Mononuclear cell (primary cell): Measurements from ENCODE around the gene SACM1L. TPM values are rescaled to one million over a fixed set of nuclear protein-coding genes. Genes with fewer than 3 reads are reported as not detected.

Experiments
- H3K27me3 ChIP-seq: 2 replicates; pipeline ENCODE4 v1.6.0; 2011; ENCODE audit warnings: low read length, control low read depth; ENCODE audit not compliant: insufficient read depth
- H3K4me1 ChIP-seq: 2 replicates; pipeline ENCODE4 v1.5.1; 2011; ENCODE audit warnings: mild to moderate bottlenecking, low read length, control low read depth; ENCODE audit not compliant: insufficient read depth
- H3K4me3 ChIP-seq: 2 replicates; pipeline ENCODE4 v1.5.1; 2011; ENCODE audit warnings: mild to moderate bottlenecking, low read length, moderate library complexity
- H3K9me3 ChIP-seq: 2 replicates; pipeline ENCODE4 v1.5.1; 2011; ENCODE audit warnings: low read depth, mild to moderate bottlenecking, control low read depth, low read length
- total RNA-seq: library from RNA; depleted of rRNA; stranded (reverse); fragments of >200 nt; gene quantifications from one replicate; pipeline ENCODE4 v1.2.3, GENCODE V29; 2012

Gene SACM1L
- total RNA-seq, 1 donor = 42.7 TPM

- H3K27me3 ChIP-seq = no peaks in the 10 kb centered on the region
Measured at GRCh38 chr3:45700570-45701073, 11.4 kb downstream of the SACM1L start.

GRCh38 chr3:45701172-45701867, 12.1 kb downstream of the SACM1L start:
- no peak overlapping the region for H3K4me3 ChIP-seq
- H3K27me3 ChIP-seq = no peaks in the 10 kb centered on the region
- H3K4me1 ChIP-seq = peaks cover 10% of the 10 kb centered on the region
- H3K9me3 ChIP-seq = no peaks in the 10 kb centered on the region

More at GRCh38 chr3:45700570-45701073, 11.4 kb downstream of the SACM1L start:
- Histone ChIP-seq H3K4me3 (no peak overlapping the region), H3K9me3 (no peaks in the 10 kb centered on the region), H3K4me1 (peaks cover 15% of the 10 kb centered on the region)

DNA sequence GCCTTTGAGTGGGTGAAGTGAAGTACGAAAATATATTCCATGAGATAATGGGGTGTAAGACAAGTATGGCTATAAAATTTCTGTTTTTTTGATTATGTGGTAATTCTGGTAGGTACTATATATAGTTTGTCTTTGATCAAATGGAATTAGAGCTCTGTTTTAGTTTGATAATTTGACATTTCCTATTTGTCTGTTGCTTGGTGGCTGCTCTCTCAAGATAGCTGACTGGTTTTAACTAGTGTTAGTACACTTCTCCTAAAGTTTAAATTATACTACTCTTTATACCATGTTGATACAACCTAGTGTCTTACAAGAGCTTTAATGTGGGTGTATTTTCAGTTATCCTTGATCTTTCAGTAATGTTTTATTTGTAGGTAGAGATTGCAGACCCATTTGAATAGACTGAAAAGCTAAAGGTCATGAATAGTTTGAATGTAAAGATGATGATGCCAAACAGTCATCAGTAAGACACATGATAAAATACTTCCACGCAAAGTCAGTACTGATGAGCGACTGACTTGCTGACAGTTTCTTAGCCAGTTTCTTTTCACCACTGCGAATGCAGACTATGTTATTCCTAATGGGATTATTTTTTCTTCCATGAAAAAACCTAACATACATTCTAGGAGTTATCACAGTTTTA, 15.2 kb downstream of the SACM1L start:
- no peaks in the 10 kb centered on the region for H3K27me3 ChIP-seq
- H3K4me3 ChIP-seq = no peak overlapping the region
- peaks cover 8% of the 10 kb centered on the region for H3K4me1 ChIP-seq
- no peaks in the 10 kb centered on the region for H3K9me3 ChIP-seq

DNA sequence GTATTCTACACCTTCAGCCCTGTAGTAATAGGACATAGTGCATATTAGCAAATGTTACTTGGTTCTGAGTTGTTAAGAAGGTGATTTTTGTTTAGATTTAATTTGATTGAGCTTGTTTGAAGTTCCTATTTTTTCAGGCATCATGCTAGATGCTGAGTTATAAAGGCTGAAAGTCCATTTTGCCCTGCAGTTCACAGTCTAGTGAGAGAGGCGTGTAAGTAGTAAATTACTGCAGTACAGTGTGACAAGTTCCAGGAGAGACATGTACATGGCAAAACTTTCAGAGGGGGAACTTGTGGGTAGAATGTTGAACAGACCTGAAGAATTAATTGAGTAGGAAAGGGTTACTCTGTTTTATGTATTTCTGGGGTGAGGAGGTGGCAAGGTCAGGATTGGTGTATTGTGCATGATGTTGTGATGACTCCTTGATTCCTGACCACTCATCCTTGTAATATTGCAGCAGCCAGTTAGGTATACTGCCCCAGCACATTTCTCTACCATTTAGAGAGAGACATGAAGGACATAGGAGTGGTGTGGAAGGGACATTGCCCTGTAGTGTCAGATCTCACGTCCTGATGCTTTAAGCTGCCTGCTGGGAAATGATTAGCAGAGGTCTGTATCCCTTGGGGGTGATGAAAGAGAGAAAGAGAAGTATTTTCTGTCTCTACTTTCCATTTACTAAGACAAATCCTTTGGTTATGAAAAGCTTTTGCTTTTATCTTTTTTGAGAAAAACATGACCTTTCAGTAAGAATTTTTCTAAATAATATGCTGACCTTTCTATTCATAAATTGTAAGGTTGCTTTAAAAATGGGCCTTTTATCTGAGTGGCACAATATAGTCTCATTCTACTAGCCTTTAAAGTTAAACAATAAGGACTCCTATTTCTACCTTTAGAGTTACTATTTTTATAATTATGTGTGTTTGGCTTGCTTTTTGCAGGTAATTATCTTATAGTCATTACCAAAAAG, 16.9 kb downstream of the SACM1L start:
- Histone ChIP-seq H3K4me1 (no peaks in the 10 kb centered on the region), H3K9me3 (no peaks in the 10 kb centered on the region), H3K27me3 (no peaks in the 10 kb centered on the region), H3K4me3 (no peak overlapping the region)

DNA sequence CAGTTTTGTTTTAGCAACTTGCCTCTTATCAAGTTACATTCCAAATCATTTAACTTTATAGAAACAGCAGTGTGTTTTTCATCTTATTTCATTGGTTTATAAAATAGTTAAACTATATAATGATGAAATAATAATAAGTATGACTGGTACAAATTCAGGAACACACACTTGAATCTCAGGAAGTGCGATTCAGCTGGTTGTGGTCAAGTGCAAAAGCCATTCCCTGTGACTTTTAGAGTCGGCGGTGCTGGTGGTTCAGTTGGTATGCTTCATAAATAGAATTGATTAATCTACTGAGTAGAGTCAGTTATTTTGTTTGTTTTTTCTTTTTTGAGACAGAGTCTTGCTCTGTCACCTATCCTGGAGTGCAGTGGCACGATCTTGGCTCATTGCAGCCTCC, 22.7 kb downstream of the SACM1L start:
- H3K4me1 ChIP-seq = no peaks in the 10 kb centered on the region
- H3K27me3 ChIP-seq = no peaks in the 10 kb centered on the region
- no peak overlapping the region for H3K4me3 ChIP-seq
- no peaks in the 10 kb centered on the region for H3K9me3 ChIP-seq

DNA sequence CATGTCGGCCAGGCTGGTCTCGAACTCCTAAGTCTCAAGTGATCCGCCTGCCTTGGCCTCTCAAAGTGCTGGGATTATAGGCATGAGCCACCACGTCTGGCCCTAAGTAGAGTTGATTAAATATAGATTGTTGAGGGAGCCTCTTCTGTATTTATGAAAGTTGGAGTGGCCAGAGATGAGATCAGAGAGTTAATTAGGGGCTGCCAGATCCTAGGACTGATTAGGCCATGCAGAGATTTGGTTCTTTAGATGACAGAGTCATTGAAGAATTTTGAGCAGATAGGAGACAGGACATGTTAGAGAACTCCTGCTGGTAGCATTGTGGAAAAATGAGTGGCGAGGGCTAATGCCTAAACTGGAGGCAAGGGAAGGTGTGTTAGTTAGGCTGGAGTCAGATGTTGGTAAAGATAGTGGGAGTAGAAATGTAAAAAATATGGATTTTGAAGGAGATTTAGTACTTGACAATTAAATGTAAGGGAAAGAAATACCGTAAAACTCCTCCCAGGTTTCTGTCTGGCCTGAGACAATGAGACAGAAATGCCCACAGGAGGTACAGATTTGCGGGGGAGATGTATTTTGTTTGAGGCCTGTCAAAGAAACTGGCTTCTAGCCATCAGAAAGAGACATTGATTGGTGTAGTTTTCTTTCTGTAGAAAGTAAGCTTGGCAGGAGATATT, 23.4 kb downstream of the SACM1L start:
- H3K9me3 ChIP-seq = no peaks in the 10 kb centered on the region
- H3K4me3 ChIP-seq = no peak overlapping the region
- no peaks in the 10 kb centered on the region for H3K4me1 ChIP-seq
- H3K27me3 ChIP-seq = no peaks in the 10 kb centered on the region

GRCh38 chr3:45715945-45716344, 26.7 kb downstream of the SACM1L start:
- no peaks in the 10 kb centered on the region for H3K27me3 ChIP-seq
- H3K9me3 ChIP-seq = no peaks in the 10 kb centered on the region
- no peak overlapping the region for H3K4me3 ChIP-seq
- H3K4me1 ChIP-seq = no peaks in the 10 kb centered on the region

- Histone ChIP-seq H3K9me3 (no peaks in the 10 kb centered on the region), H3K4me3 (no peak overlapping the region), H3K27me3 (no peaks in the 10 kb centered on the region), H3K4me1 (no peaks in the 10 kb centered on the region)
Measured at GRCh38 chr3:45716790-45717336, 27.7 kb downstream of the SACM1L start.

DNA sequence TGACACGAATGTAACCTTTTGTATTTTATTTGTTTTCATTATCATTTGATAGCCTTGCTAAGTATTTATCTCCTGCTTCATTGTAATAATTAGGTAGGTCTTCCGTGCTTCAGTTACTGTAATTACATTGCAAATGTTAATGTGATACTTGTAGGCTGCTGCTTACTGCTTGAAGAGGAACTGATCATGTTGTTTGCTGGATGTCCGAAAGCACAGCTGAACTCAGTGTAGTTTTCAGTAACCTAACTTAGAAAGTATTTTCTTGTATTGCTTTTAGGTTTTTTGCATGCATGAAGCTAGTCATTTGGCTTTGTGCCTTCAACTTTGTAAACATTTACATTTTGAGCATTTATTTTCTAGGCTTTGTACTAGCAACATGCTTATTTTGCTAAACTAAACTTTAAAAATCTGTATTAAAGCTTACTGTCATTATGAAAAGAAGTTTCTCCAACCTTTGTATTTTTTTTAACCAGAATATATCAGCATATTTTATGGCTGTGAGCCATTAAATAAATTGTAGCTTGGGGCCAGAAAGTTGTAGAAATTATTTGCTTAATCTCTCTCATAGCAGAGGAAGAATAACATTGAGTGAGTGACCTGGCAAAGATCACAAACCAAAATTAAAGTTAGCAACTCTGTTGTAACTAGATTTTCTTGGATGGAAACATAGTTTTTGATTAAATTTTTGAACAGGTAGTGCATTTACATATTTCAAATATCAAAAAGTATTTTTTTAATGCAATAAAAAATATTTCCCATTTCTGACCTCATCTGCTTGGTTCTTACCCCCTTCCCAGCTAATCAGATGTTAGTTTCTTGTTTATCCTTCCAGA, 30.7 kb downstream of the SACM1L start:
- H3K4me3 ChIP-seq = no peak overlapping the region
- H3K9me3 ChIP-seq = no peaks in the 10 kb centered on the region

DNA sequence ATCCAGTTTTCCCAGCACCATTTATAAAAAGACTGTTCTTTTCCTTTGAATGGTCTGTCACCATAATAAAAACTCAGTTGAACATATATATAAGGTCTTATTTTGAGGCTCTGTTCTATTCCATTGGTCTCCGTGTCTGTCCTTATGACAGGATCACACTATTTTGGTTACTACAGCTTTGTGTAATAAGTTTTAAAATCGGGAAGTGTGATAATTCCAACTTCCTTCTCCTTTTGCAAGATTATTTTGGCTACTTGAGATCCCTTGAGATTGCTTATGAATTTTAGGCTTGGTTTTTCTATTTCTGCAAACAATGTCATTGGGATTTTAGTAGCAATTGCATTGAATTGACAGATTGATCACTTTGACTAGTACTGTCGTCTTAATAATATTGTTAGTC, 35.7 kb downstream of the SACM1L start:
- no peak overlapping the region for H3K4me3 ChIP-seq
- peaks cover 4% of the 10 kb centered on the region for H3K4me1 ChIP-seq
- no peaks in the 10 kb centered on the region for H3K9me3 ChIP-seq
- no peaks in the 10 kb centered on the region for H3K27me3 ChIP-seq

More for the DNA sequence above, 30.7 kb downstream of the SACM1L start:
- no peaks in the 10 kb centered on the region for H3K27me3 ChIP-seq
- H3K4me1 ChIP-seq = peaks cover 1% of the 10 kb centered on the region

DNA sequence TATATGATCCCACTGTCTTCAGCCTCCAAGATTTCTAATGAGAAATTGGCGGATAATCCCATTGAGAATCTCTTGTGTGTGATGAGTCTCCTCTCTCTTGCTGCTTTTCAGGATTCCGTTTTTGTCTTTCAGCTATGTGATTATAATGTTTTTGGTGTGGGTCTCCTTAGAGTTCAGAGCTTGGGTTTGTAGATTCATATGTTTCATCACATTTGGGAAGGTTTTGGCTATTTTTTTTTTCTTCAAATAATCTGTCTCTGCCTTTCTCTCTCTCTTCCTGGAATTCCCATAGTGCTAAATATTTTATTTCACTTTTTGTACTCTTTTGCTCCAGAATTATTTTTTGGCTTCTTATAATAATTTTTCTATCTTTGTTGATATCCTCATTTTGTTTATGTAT, 40.4 kb downstream of the SACM1L start:
- Histone ChIP-seq H3K4me3 (no peak overlapping the region), H3K27me3 (no peaks in the 10 kb centered on the region), H3K9me3 (no peaks in the 10 kb centered on the region), H3K4me1 (peaks cover 4% of the 10 kb centered on the region)

- H3K4me1 ChIP-seq = no peaks in the 10 kb centered on the region
- no peaks in the 10 kb centered on the region for H3K9me3 ChIP-seq
- no peak overlapping the region for H3K4me3 ChIP-seq
- H3K27me3 ChIP-seq = no peaks in the 10 kb centered on the region
Measured at GRCh38 chr3:45730409-45731154, 41.4 kb downstream of the SACM1L start.

GRCh38 chr3:45736707-45737106, 47.5 kb downstream of the SACM1L start:
- Histone ChIP-seq H3K27me3 (no peaks in the 10 kb centered on the region), H3K9me3 (no peaks in the 10 kb centered on the region), H3K4me1 (peaks cover 9% of the 10 kb centered on the region), H3K4me3 (no peak overlapping the region)
